Gastrocnemius medialis (tissue), 4 donors: Measurements from ENCODE around the gene LTBP4.

Source experiments
- POLR2A ChIP-seq, 2 donors: fragments of 450-650 bp; IDR thresholded peaks; one replicate each; pipeline ENCODE4 v1.6.1; 2017; ENCODE audit warnings: antibody characterized with exemption in 2 of 2, mild to moderate bottlenecking in 2 of 2, moderate library complexity in 2 of 2
- TF ChIP-seq, protein P1 (sequence below), 5 experiments: fragments of 450-650 bp in 3 of 5; fragments of 200-600 bp in 2 of 5; sonication (generic) in 2 of 5; IDR thresholded peaks in 4 of 5; conservative IDR thresholded peaks in 1 of 5; 1 replicate in 4 of 5; 2 replicates in 1 of 5; pipeline ENCODE4 v1.5.1; 2016 to 2019; ENCODE audit warnings: antibody characterized with exemption in 5 of 5, mild to moderate bottlenecking in 3 of 5, moderate library complexity in 3 of 5

DNA sequence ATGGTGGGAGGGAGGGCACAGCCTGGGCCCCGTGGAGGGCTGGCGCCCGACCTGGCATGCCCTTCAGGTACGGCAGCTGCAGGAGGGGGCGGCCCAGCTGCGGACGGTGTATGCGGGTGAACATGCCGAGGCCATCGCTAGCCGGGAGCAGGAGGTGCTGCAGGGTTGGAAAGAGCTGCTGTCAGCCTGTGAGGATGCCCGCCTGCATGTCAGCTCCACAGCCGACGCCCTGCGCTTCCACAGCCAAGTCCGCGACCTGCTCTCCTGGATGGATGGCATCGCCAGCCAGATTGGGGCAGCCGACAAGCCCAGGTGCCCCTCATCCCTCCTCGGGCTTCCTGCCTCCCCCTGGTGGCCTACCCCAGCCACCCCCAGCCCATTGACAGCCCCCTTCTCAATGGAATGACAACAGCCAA, 41.1 kb upstream of the LTBP4 start:
- TF ChIP-seq, protein P1, sequence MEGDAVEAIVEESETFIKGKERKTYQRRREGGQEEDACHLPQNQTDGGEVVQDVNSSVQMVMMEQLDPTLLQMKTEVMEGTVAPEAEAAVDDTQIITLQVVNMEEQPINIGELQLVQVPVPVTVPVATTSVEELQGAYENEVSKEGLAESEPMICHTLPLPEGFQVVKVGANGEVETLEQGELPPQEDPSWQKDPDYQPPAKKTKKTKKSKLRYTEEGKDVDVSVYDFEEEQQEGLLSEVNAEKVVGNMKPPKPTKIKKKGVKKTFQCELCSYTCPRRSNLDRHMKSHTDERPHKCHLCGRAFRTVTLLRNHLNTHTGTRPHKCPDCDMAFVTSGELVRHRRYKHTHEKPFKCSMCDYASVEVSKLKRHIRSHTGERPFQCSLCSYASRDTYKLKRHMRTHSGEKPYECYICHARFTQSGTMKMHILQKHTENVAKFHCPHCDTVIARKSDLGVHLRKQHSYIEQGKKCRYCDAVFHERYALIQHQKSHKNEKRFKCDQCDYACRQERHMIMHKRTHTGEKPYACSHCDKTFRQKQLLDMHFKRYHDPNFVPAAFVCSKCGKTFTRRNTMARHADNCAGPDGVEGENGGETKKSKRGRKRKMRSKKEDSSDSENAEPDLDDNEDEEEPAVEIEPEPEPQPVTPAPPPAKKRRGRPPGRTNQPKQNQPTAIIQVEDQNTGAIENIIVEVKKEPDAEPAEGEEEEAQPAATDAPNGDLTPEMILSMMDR (IDR thresholded peaks at IDR 0.05 in 4 of 5, conservative IDR thresholded peaks at IDR 0.05 in 1 of 5): no peak
- no peak for TF ChIP-seq POLR2A (IDR thresholded peaks at IDR 0.05)
